IPS DF 4.7 (cell line): Measurements from ENCODE around the gene CPA3.

Experiments
- DNase-seq: peaks from one replicate; pipeline ENCODE4 v3.0.0-alpha.2; 2013; ENCODE audit warnings: low spot score; ENCODE audit errors: extremely low read depth

CPA3 gene

DNA sequence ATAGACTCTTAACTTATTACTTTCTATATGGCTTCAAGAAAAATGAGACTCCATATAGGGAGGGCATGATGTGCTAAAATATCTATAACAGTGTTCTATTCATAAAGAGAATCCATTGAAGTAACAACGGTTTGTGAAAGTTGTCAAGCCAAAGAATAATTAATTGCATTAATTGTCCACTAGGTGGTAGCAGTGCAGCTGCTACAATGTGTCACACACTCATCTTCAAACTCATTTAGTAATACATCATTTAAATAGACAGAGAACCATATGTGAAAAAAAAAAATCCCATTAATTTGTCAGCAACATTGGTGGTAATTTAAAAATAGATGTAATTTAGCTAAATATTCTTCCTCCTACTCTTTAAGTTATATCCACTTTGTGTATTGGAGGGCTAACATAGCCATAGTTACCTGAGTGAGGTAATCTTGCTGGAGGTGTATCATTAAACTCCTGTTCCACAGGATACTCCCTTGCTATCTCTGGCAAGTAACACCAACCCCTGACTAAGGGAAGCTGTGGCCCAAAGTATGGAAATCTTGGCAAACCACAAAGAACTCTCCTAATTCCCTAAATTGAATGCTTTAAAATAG, 3.7 kb upstream of the CPA3 start:
- no peak for DNase-seq

DNA sequence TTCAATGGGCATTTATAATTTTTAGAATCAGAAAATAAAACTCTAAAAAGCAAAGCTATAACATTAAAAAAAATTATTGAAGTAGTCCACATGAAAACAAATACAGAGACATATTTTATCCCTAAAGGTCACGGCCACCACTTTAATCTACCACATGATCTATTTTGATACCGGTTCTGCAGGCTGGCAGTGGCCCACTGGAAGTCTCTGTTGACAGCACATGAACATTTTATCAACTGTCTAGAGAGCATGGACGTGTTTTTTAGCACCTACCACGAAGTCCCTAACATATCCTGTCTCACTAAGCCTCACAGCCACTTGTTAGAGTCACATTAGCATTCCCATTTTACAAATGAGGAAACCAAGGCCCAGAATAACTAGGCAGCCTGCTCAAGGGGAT, 1.8 kb upstream of the CPA3 start:
- DNase-seq, result no peak

DNA sequence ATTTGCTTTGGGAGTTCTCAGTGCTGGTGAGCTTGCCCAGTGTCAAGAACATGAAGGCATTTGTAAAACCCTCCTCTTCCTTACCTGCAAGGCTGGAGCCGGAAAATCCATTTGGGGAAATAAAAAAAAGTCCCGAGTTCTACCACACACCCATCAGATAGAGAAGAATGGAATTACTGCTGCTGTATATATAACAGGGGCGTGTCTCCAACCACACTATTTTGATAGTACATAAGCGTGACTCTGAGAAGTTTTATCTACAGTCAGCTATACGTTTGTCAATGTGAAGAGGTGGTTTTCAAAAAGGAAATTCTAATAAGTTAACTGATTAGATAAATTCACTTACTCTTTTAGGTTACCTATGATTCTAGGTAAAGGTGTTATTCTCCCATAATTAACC, 1.3 kb upstream of the CPA3 start:
- no peak for DNase-seq

DNA sequence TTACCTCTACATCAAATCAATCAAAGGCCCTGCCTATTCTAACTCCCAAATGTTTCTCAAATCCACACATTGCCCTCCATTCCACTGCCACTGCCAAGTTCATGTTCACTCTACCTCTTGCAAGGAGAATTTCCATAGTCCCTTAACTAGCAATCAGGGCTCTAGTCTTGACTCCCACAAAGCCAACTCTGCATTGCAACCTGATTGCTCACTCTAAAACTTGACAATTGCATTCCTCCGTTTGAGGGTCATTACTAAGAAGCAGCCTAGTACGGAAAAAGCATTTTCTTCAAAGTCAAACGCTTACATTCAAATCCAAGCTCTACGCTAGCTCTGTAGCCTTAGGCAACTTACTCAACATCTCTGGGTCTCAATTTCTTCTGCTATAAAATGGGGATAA, 1.2 kb downstream of the CPA3 start:
- DNase-seq, result no peak

DNA sequence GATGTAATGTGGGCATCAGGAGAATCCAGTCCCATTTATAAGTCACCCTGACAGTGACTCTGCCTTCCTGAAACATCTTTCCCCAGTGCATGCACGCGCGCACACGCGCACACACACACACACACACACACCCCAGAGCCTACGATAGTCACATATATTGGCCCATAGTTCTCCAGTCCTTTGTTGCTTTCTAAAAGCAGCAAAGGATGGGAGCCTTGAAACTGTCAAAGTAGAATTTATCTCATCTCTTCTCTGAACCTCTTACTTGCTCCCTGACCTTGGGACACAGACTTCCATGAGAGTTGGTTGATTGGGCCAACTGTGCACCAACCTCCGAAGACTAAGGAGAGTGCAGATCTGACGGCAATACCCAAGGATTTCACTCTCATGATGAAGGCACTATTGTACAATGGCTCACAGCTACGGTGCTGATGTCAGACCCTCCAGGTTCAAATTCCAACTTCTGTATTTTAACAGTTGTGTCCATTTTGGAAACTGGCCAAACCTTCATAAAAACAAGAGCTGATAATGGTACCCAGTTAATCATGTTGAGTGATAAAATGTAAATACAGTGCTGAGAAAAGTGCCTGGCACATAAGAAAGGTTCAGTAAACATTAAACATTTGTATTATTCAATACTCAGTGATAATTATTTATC, 8.3 kb downstream of the CPA3 start:
- no peak for DNase-seq

DNA sequence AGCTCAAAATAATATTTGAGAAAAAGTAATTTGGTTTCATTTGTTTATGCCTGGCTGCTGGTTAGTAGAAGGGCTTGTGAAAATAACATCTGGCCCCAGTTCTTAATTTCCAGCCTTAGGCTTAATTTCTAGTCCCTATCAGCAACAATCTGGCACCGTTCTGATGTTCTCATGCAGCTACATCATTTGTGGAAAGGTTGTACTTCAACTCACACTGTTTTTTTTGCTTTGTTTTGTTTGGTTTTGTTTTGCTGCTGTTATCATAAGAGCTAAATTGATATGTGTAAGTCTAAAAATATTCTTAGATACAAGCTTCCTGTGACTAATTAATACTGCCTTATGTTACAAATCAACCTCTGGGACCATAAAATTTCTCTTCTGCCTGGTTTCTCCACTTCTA, 8.9 kb downstream of the CPA3 start:
- DNase-seq, result no peak

DNA sequence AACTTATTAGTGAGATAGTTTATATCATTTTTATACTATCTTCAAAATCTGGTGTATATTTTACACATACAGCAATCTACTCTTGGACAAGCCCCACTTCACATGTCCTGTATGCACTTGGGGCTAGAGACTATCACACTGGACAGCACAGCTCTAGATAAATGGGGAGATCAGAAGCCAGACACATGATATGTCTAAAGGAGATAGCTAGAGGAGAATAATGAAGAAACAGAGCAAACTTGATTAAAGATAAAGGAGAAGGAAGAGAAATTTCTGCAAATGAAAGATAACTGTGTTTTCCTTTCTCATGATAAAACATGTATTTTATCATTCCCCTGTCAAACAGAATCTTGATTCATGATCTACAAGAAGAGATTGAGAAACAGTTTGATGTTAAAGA, 13.0 kb downstream of the CPA3 start:
- DNase-seq, result no peak

DNA sequence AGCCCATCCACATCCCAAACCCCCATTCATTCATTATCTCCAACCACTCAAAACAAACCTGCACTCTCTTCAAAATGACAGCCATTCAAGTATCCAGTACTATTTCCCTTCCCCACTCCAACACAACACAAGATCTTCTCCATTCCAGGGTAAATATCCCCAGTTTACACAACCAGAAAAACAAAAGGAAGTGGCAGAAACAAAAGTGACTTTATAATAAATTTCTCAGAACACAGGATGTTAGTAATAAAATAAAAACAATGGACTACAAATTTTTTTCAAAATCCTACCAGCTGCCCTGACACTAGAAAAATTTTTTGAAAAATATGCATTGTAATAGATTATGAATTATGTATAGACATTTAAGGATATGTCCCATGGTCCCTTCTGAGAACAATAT, 14.2 kb downstream of the CPA3 start:
- no peak for DNase-seq

DNA sequence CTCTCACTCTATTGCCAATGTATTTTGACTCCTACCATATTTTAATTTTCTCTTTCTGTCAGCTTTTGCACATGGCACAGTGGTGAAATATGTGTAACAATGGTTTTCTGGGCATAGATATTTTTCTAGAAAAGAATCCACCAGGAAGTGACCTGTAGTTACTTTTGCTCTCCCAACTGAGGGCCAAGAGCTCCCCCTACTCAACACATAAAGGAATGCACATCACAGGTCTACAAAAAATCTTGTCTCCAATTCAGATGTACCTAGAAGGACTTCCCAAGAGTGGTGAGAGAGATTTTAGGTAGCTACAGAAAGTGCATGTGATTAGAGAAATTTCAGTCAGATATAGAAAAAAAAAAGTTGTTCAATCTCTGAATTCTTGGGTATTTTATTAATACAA, 15.6 kb downstream of the CPA3 start:
- DNase-seq, result no peak

DNA sequence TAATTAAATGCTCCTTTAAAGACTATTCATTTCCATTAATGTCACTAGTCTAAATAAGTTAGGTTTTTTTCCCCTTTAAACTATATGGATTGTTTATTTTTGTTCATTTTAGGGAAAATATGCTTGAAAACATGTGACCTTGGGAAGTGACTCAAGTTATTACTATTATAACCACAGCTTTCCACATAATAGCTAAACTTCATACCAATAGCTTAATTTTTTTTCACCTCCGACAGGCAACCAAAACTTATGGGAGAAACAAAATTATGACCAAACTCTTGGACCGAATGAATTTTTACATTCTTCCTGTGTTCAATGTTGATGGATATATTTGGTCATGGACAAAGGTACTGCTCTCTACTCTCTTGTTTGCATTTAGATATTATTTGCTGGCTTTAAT, 16.2 kb downstream of the CPA3 start:
- no peak for DNase-seq

DNA sequence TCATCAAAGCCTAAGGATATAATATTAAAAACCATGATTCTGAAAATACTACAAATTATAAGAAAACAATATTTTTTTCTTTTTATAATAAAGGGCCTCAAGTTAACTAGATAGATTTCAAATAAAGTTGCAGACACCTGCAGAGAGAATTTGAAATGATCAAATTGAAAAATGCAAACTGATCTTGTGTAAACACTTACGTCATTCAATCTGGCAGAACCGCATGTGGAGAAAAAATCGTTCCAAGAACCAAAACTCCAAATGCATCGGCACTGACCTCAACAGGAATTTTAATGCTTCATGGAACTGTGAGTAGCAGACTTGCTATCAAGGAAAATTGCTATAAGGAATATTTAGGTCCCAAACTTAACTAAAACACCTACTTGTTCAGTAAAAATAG, 17.2 kb downstream of the CPA3 start:
- DNase-seq, result no peak

DNA sequence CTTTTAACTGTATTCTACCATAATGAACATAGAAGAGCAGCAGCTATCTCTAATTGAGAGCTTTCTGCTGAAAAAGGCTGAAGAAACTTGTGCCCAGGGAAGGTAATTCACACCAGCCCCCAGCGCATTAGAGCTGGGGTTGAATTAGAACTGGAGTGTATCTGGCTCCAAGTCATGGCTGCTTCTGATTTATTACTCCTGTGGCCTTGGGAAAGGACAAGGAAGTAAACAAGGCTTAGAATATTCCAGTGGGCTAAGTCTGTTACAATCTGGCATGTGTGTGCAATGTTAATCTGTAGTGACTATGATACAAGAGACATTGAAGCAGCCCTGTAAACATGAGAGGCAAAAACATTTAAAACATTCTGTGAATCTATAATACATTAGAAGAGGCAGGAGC, 18.1 kb downstream of the CPA3 start:
- no peak for DNase-seq

DNA sequence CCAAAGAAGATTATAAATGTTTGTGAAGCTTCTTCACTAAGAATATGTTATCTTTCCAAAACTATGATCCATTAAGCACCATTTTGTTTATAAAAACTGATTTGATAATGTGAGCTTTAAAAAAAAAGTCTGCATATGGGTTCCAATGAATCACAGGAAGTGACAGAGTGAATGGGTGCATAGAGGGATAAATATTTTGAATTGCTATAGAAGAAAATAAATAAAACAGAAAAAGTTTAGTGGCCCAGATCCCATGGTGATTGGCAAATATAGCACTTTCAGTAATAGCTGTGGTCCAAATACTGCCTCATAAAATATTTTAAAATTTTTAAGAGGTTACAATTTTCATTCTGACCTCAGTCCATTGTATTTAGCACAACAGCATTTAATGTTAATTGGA, 19.2 kb downstream of the CPA3 start:
- DNase-seq, result no peak

DNA sequence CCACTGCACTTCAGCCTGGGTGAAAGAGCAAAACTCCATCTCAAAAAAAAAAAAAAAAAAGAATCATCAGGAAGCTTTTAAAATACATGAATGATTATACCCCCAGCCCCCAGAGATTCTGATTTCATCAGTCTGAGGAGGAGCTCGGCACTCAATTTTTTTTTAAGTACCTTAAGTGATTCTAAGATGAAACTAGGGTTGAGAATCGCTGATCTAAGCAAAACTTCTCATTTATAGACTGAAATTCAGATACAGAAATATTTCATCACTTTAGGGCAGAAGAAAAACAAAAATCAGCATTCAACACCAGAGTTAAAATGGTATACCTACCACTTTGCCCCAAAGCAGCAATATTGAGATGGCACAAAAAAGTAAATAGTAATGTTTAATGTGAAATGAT, 24.7 kb downstream of the CPA3 start:
- DNase-seq, result no peak

DNA sequence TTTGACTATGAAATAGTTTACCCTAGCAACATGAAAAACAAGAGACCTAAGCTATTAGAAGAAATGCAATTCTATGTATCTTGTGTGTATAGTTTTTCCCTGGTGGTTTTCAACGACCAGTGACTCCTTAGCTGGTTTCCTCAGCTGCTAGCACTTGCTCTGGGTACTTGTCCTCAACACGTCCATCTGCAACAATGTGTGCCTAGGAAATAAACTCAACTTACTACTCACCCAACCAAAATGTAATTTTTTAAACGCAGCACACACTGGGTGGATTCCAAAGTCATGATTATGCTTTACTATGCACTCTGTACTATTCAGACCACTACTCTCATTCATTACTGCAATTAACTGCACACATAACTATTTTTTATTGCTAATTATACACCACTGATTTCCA, 31.0 kb downstream of the CPA3 start:
- DNase-seq, result no peak

DNA sequence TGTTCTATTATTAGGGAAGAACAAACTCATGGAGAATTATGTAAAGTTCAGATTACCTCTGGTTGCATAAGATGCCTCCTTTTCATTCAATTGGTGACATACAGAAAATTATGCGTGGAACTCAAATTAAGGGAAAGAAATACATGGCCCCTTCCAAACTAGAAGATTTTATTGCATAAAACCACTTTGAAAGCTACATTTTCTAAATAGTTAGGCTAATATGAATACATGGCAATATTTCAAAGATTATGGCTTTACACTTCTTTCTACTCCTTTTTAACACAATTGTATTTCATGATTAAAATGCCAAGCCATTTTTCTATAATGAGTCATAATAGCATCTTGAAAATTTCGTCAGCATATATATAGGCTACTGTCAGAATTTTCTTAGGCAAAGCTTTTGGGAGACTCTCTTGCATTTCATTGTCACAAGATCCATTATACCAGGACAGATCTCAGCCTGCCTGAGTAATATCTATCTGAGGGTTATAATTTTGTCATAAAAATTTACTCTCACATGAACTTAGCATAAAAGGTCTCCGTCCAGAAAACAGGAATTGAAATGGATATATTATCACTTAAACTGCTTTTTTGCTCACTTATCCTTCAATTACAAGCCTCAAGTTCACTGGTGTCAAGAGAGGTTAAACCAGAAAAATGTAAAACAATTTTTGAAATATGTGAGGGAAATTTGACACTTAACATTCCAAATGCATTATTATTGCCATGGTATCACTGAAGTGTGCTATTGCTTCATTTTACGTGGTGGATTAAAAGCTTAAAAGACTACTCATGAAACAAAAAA, 37.1 kb downstream of the CPA3 start:
- DNase-seq, result no peak

DNA sequence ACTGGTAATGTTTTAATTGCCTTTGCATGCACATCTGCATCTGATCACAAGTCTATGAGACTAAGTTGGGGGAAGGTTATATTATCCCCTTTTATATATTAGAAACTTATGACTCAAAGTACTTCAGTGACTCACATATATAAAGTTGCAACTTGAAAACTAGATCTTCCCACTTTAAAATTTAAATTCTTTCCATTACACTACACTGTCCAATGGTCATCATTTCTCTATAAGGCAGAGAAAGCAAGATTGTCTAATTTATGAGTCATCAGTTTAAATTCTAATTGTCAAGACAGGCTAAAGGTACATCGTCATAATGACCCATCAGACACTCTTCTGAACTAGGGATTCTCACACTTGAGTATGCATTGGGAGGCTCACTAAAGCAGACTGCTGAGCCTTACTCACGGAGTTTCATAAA, 37.9 kb downstream of the CPA3 start:
- no peak for DNase-seq

DNA sequence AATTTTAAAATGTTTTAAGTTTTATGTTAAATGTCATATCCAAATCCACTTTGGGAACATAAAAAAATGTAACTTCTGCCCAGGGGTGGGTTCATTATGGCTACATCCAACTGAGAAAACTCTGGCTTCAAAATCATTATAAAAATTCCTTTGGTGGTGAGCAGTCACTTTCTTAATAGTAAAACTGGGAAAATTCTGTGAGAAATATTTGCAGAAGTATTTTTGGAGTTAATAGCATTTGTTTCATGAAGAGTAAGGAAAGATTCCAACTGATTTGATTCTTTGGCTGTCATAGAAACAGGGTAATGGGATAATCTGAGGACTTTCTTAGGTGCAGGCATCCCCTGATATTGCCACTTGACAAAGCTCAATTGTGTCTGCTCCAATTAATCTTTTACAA, 38.8 kb downstream of the CPA3 start:
- DNase-seq, result no peak

DNA sequence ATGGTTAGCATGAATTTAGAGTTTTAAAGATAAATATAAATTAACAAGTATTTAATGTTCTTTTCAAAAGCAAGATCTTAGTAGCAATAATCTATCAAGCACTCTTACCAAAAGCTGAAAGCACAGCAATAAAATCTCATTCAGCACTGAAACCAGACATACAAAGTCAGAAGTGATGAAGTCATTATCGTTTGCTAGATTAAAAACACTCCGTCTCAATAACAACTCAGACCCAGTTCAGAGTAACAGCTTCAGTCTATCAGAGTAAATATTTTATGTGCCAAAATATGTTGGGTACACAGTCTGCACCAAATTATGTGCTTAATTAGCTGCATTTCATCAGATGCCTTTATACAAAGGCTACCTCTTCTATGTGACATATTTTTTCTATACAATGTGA, 41.6 kb downstream of the CPA3 start:
- DNase-seq, result no peak

DNA sequence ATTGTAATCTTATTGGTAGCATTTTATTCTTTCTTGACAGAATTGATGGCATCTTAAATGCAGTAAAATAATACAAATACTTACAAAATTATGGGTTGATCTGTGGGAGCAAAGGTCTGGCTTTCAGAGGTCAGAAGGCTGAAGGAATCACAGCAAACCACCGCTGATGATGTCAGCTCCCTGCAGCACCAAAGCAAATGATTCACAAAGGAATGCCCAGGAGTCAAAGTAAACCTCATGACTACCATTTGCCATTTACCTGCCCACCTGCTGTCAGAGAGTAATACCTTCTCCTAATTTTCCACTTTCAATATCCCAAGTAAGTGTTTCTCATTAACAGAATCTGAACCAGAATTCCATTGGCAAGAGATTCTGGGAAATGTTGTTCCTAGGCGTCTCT, 46.1 kb downstream of the CPA3 start:
- no peak for DNase-seq

DNA sequence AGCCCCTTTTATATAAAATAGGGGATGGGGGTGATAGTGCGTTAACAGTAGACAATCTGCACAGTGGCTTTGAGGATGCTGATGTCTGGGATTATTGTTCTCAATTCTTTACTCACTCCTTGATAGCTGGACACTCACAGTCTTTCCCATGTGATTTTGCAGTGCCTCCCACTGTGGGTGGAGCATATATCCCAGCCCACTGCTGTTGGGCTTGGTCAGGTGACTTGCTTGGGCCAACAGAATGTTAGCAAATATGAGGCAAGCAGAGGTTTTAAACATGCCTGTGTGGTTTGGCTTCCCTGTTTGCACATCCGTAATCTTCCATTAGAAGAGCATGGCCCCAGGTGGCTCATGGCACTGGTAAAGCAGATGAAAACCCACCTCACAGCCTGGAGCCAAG, 46.5 kb downstream of the CPA3 start:
- DNase-seq, result no peak

DNA sequence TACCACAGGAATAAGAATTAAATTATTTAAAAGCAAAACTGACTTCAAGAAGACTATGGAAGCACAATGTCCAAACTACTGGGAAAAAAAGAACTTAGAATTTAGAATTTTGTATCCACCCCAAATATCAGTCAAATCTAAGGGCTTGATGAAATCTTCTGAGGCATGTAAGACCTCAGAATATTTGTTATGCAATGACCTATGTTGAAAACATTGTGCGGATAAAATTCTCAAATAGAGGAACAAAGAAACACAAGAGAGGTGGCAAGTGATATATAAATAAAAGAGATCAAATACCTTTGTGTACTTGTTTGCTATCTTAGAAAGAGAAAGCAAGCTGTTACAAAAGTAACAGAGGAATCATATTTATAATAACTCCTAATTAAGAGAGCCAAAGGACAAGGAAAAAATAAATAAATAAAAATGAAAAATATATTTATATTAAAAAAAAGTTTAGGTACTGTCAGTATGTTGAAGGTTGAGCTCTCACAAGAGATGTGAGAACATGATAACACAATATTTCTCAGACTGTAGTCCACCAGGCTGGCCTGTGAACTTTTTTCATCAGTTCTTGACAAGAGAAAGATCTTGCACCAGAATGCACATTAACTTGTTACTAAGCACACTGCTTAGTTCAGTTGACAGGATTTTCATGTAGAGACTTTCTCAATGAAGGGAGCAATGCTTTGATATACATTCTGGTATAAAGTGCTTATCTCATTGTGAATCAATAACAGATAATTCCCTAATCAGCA, 50.0 kb downstream of the CPA3 start:
- no peak for DNase-seq
